GM23338 (cell line): ENCODE results near the gene PPIF. TPM values are rescaled to one million over a fixed set of nuclear protein-coding genes. Genes with fewer than 3 reads are reported as not detected.

Experiments used
- ATAC-seq: fragments of 200-7000 bp; cut with Tn5 transposase; 3 replicates; pipeline ENCODE4 v1.9.1; 2020
- DNase-seq: peaks from one replicate; pipeline ENCODE4 v3.0.0-alpha.2; 2015; ENCODE audit warnings: low spot score
- H2AFZ ChIP-seq: fragments of 200-600 bp; sonication (generic); 2 replicates; pipeline ENCODE4 v1.8.0; 2016; ENCODE audit warnings: antibody characterized with exemption, mild to moderate bottlenecking, moderate library complexity
- H3F3A ChIP-seq: fragments of 200-600 bp; sonication (generic); replicated peaks from 2 replicates; pipeline ENCODE4 v1.8.0; 2017; ENCODE audit warnings: antibody characterized with exemption, mixed run types, low read depth
- H3K27ac ChIP-seq: fragments of 200-600 bp; sonication (generic); 2 replicates; pipeline ENCODE4 v1.6.1; 2016; ENCODE audit warnings: low read depth
- H3K27me3 ChIP-seq: fragments of 200-600 bp; sonication (generic); 2 replicates; pipeline ENCODE4 v1.8.0; 2016; ENCODE audit warnings: mild to moderate bottlenecking, mixed run types, moderate library complexity; ENCODE audit not compliant: insufficient read depth
- H3K36me3 ChIP-seq: fragments of 200-600 bp; sonication (generic); 2 replicates; pipeline ENCODE4 v1.8.0; 2016; ENCODE audit warnings: mild to moderate bottlenecking; ENCODE audit not compliant: insufficient read depth
- H3K4me1 ChIP-seq: fragments of 200-600 bp; sonication (generic); 2 replicates; pipeline ENCODE4 v1.8.0; 2016; ENCODE audit warnings: mild to moderate bottlenecking, moderate library complexity; ENCODE audit not compliant: insufficient read depth
- H3K4me2 ChIP-seq: fragments of 200-600 bp; sonication (generic); 2 replicates; pipeline ENCODE4 v1.7.1; 2017; ENCODE audit warnings: mixed run types
- H3K4me3 ChIP-seq: fragments of 200-600 bp; sonication (generic); 2 replicates; pipeline ENCODE4 v1.6.1; 2016; ENCODE audit warnings: mixed run types
- H3K79me2 ChIP-seq: fragments of 200-600 bp; sonication (generic); replicated peaks from 2 replicates; pipeline ENCODE4 v1.8.0; 2017; ENCODE audit warnings: mild to moderate bottlenecking; ENCODE audit not compliant: insufficient read depth
- H3K9me2 ChIP-seq: fragments of 200-600 bp; sonication (generic); 2 replicates; pipeline ENCODE4 v1.8.0; 2017; ENCODE audit not compliant: insufficient read depth
- H4K20me1 ChIP-seq: fragments of 200-600 bp; sonication (generic); replicated peaks from 2 replicates; pipeline ENCODE4 v1.8.0; 2017; ENCODE audit warnings: mild to moderate bottlenecking; ENCODE audit not compliant: insufficient read depth
- H3K27ac Mint-ChIP-seq: 2 replicates; pipeline ENCODE4 v1.8.0; 2020; ENCODE audit warnings: inconsistent platforms, mild to moderate bottlenecking, moderate library complexity, mixed read lengths
- H3K27me3 Mint-ChIP-seq: 3 replicates; pipeline ENCODE4 v1.8.0; 2022; ENCODE audit warnings: low read depth, mild to moderate bottlenecking, moderate library complexity, mixed read lengths, inconsistent platforms; ENCODE audit not compliant: insufficient read depth, poor library complexity
- H3K36me3 Mint-ChIP-seq: 3 replicates; pipeline ENCODE4 v1.8.0; 2021; ENCODE audit warnings: low read depth, mild to moderate bottlenecking, inconsistent platforms, moderate library complexity, mixed read lengths
- H3K4me1 Mint-ChIP-seq: 3 replicates; pipeline ENCODE4 v1.8.0; 2020; ENCODE audit warnings: mild to moderate bottlenecking, inconsistent platforms, mixed read lengths
- H3K4me3 Mint-ChIP-seq: 3 replicates; pipeline ENCODE4 v1.8.0; 2021; ENCODE audit warnings: moderate library complexity, mild to moderate bottlenecking, inconsistent platforms, mixed read lengths
- H3K9me3 Mint-ChIP-seq: 3 replicates; pipeline ENCODE4 v1.8.0; 2020; ENCODE audit warnings: moderate library complexity, mild to moderate bottlenecking, inconsistent platforms, mixed read lengths
- CREB1 ChIP-seq: fragments of 250-450 bp; sonication (Bioruptor Pico); IDR thresholded peaks from 2 replicates; pipeline ENCODE4 v1.5.0; 2020; ENCODE audit warnings: low read depth, mild to moderate bottlenecking, moderate library complexity
- ETS1 ChIP-seq: IDR thresholded peaks from 2 replicates; pipeline ENCODE4 v1.6.1; 2016; ENCODE audit warnings: antibody characterized with exemption
- EZH2 ChIP-seq: fragments of 200-600 bp; sonication (generic); IDR thresholded peaks from one replicate; pipeline ENCODE4 v1.8.0; 2017; ENCODE audit warnings: antibody characterized with exemption, mild to moderate bottlenecking, low read depth; ENCODE audit not compliant: unreplicated experiment
- EZH2phosphoT487 ChIP-seq: fragments of 200-600 bp; sonication (generic); IDR thresholded peaks from one replicate; pipeline ENCODE4 v1.8.1; 2018; ENCODE audit warnings: antibody characterized with exemption; ENCODE audit not compliant: unreplicated experiment
- JUNB ChIP-seq: IDR thresholded peaks from one replicate; pipeline ENCODE4 v1.6.1; 2016; ENCODE audit warnings: antibody characterized with exemption; ENCODE audit not compliant: unreplicated experiment
- NANOG ChIP-seq: IDR thresholded peaks from 2 replicates; pipeline ENCODE4 v1.6.1; 2016; ENCODE audit warnings: antibody characterized with exemption, borderline replicate concordance
- POLR2AphosphoS5 ChIP-seq: IDR thresholded peaks from 2 replicates; pipeline ENCODE4 v1.6.1; 2016; ENCODE audit warnings: antibody characterized with exemption, low read depth
- STAT1 ChIP-seq: IDR thresholded peaks from one replicate; pipeline ENCODE4 v1.6.1; 2016; ENCODE audit warnings: antibody characterized with exemption; ENCODE audit not compliant: unreplicated experiment
- ZNF114 ChIP-seq: fragments of 250-450 bp; sonication (Bioruptor Pico); IDR thresholded peaks from 2 replicates; pipeline ENCODE4 v1.5.0; 2020; ENCODE audit warnings: mild to moderate bottlenecking, moderate library complexity
- ZNF331 ChIP-seq: fragments of 250-450 bp; sonication (Bioruptor Pico); IDR thresholded peaks from 2 replicates; pipeline ENCODE4 v1.5.0; 2020; ENCODE audit warnings: low read depth, mild to moderate bottlenecking, moderate library complexity
- ZNF462 ChIP-seq: fragments of 250-450 bp; sonication (Bioruptor Pico); IDR thresholded peaks from 2 replicates; pipeline ENCODE4 v1.5.0; 2020; ENCODE audit warnings: mild to moderate bottlenecking, moderate library complexity
- polyA plus RNA-seq: library from polyadenylated mRNA; unstranded; fragments of >200 nt; fragmentation: Nextera tagmentation; extraction: Ambion mirVana; gene quantifications from 2 replicates; pipeline ENCODE4 v1.2.1, GENCODE V29; 2016
- total RNA-seq: library from RNA; depleted of rRNA; stranded (reverse); fragments of >200 nt; shearing (Covaris generic); gene quantifications from 2 replicates; pipeline ENCODE4 v1.2.3, GENCODE V29; 2014
- TF ChIP-seq, protein P1 (sequence below): IDR thresholded peaks from one replicate; pipeline ENCODE4 v1.6.1; 2018; ENCODE audit warnings: antibody characterized with exemption; ENCODE audit not compliant: unreplicated experiment
- TF ChIP-seq, protein P2 (sequence below), 2 experiments: fragments of 200-600 bp in 1 of 2; sonication (generic) in 1 of 2; conservative IDR thresholded peaks; 2 replicates each; pipeline versions ENCODE4 v1.5.1 to v1.6.1; 2016 to 2017; ENCODE audit warnings: antibody characterized with exemption in 2 of 2, low read depth in 2 of 2, mild to moderate bottlenecking in 2 of 2, moderate library complexity in 1 of 2

The PPIF gene
- total and polyA plus RNA-seq, 2 experiments from 2014 or later: 32.1 to 43.6 TPM

GRCh38 chr10:79305515-79305914 is 41.8 kb upstream of the PPIF start:
- DNase-seq (no peak), ATAC-seq (no peak)
- Mint-ChIP-seq H3K27me3 (peaks cover 10% of the 10 kb centered on the region), H3K9me3 (no peaks in the 10 kb centered on the region), H3K4me3 (no peak overlapping the region), H3K36me3 (peaks cover 37% of the 10 kb centered on the region), H3K27ac (no peak overlapping the region), H3K4me1 (no peaks in the 10 kb centered on the region)
- H4K20me1 ChIP-seq: no peaks in the 10 kb centered on the region
- H3K27me3 ChIP-seq: no peaks in the 10 kb centered on the region
- peaks cover 4% of the 10 kb centered on the region; the same call in 1 of the 2 replicates for H3K36me3 ChIP-seq
- no peaks in the 10 kb centered on the region for H3K9me2 ChIP-seq
- H3K4me2 ChIP-seq: no peak overlapping the region
- no peak overlapping the region for H3K4me3 ChIP-seq
- H2AFZ ChIP-seq: no peak overlapping the region
- no peak overlapping the region for H3K27ac ChIP-seq
- no peaks in the 10 kb centered on the region for H3K79me2 ChIP-seq
- TF ChIP-seq NANOG (no peak), ETS1 (no peak), ZNF462 (no peak), JUNB (no peak), EZH2 (no peak), EZH2phosphoT487 (no peak), ZNF331 (CRISPR knock-in tag) (no peak), ZNF114 (CRISPR knock-in tag) (no peak), CREB1 (CRISPR knock-in tag) (no peak), POLR2AphosphoS5 (no peak), STAT1 (no peak)
- TF ChIP-seq, protein P1, sequence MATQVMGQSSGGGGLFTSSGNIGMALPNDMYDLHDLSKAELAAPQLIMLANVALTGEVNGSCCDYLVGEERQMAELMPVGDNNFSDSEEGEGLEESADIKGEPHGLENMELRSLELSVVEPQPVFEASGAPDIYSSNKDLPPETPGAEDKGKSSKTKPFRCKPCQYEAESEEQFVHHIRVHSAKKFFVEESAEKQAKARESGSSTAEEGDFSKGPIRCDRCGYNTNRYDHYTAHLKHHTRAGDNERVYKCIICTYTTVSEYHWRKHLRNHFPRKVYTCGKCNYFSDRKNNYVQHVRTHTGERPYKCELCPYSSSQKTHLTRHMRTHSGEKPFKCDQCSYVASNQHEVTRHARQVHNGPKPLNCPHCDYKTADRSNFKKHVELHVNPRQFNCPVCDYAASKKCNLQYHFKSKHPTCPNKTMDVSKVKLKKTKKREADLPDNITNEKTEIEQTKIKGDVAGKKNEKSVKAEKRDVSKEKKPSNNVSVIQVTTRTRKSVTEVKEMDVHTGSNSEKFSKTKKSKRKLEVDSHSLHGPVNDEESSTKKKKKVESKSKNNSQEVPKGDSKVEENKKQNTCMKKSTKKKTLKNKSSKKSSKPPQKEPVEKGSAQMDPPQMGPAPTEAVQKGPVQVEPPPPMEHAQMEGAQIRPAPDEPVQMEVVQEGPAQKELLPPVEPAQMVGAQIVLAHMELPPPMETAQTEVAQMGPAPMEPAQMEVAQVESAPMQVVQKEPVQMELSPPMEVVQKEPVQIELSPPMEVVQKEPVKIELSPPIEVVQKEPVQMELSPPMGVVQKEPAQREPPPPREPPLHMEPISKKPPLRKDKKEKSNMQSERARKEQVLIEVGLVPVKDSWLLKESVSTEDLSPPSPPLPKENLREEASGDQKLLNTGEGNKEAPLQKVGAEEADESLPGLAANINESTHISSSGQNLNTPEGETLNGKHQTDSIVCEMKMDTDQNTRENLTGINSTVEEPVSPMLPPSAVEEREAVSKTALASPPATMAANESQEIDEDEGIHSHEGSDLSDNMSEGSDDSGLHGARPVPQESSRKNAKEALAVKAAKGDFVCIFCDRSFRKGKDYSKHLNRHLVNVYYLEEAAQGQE: no peak
- TF ChIP-seq, protein P2, sequence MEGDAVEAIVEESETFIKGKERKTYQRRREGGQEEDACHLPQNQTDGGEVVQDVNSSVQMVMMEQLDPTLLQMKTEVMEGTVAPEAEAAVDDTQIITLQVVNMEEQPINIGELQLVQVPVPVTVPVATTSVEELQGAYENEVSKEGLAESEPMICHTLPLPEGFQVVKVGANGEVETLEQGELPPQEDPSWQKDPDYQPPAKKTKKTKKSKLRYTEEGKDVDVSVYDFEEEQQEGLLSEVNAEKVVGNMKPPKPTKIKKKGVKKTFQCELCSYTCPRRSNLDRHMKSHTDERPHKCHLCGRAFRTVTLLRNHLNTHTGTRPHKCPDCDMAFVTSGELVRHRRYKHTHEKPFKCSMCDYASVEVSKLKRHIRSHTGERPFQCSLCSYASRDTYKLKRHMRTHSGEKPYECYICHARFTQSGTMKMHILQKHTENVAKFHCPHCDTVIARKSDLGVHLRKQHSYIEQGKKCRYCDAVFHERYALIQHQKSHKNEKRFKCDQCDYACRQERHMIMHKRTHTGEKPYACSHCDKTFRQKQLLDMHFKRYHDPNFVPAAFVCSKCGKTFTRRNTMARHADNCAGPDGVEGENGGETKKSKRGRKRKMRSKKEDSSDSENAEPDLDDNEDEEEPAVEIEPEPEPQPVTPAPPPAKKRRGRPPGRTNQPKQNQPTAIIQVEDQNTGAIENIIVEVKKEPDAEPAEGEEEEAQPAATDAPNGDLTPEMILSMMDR (conservative IDR thresholded peaks at IDR 0.05; ENCODE audit: low read depth in 2 of 2): no peak
- H3K4me1 ChIP-seq: no peaks in the 10 kb centered on the region
- H3F3A ChIP-seq: no peaks in the 10 kb centered on the region
